ENCODE results near the gene TPRN. TPM values are rescaled to one million over a fixed set of nuclear protein-coding genes. Genes with fewer than 3 reads are reported as not detected.

Gene TPRN
- total RNA-seq, 1 experiment from 2014 or later, result 5.7 TPM

- H4K20me1 ChIP-seq (ENCODE audit: insufficient read depth, low read depth, low read length), result peaks cover 10% of the 10 kb centered on the region; the same call in 1 of the 2 replicates
- H3K27me3 ChIP-seq (ENCODE audit: low read length), result no peaks in the 10 kb centered on the region
- peaks cover 29% of the 10 kb centered on the region for H3K4me1 ChIP-seq (ENCODE audit: low read length)
- H3K4me3 ChIP-seq (ENCODE audit: low read length), result no peak overlapping the region
- no peaks in the 10 kb centered on the region for H3K9me2 ChIP-seq (replicated peaks; ENCODE audit: insufficient read depth, low read length)
- no peak overlapping the region for H2AFZ ChIP-seq (ENCODE audit: low read length)
- no peak overlapping the region for H3K9ac ChIP-seq (ENCODE audit: low read length)
- no peak for DNase-seq
- H3K79me2 ChIP-seq (ENCODE audit: low read length), result no peaks in the 10 kb centered on the region
- H3K9me3 ChIP-seq (ENCODE audit: low read length), result no peaks in the 10 kb centered on the region
- no peak overlapping the region for H3K4me2 ChIP-seq (ENCODE audit: low read depth, low read length, poor library complexity, severe bottlenecking)
- no peaks in the 10 kb centered on the region for H3K36me3 ChIP-seq (ENCODE audit: insufficient read depth, low read length)
- H3K27ac ChIP-seq (ENCODE audit: low read length), result no peak overlapping the region
Observed at GRCh38 chr9:137167747-137168572, 32.6 kb downstream of the TPRN start.

GRCh38 chr9:137167277-137167746 is 33.2 kb downstream of the TPRN start:
- no peak overlapping the region for H3K4me3 ChIP-seq (ENCODE audit: low read length)
- no peak overlapping the region for H3K9ac ChIP-seq (ENCODE audit: low read length)
- H3K27me3 ChIP-seq (ENCODE audit: low read length), result no peaks in the 10 kb centered on the region
- H3K27ac ChIP-seq (ENCODE audit: low read length), result no peak overlapping the region
- H3K4me2 ChIP-seq (ENCODE audit: low read depth, low read length, poor library complexity, severe bottlenecking), result no peak overlapping the region
- H3K4me1 ChIP-seq (ENCODE audit: low read length), result peaks cover 29% of the 10 kb centered on the region
- peaks cover 10% of the 10 kb centered on the region; the same call in 1 of the 2 replicates for H4K20me1 ChIP-seq (ENCODE audit: insufficient read depth, low read depth, low read length)
- H3K36me3 ChIP-seq (ENCODE audit: insufficient read depth, low read length), result no peaks in the 10 kb centered on the region
- H3K9me3 ChIP-seq (ENCODE audit: low read length), result no peaks in the 10 kb centered on the region
- H3K9me2 ChIP-seq (replicated peaks; ENCODE audit: insufficient read depth, low read length), result no peaks in the 10 kb centered on the region
- no peak overlapping the region for H2AFZ ChIP-seq (ENCODE audit: low read length)
- DNase-seq, result no peak
- no peaks in the 10 kb centered on the region for H3K79me2 ChIP-seq (ENCODE audit: low read length)

- Histone ChIP-seq H3K27me3 (ENCODE audit: low read length) (no peaks in the 10 kb centered on the region), H3K9me2 (replicated peaks; ENCODE audit: insufficient read depth, low read length) (no peaks in the 10 kb centered on the region), H3K4me2 (ENCODE audit: low read depth, low read length, poor library complexity, severe bottlenecking) (no peak overlapping the region), H2AFZ (ENCODE audit: low read length) (no peak overlapping the region), H3K79me2 (ENCODE audit: low read length) (no peaks in the 10 kb centered on the region), H4K20me1 (ENCODE audit: insufficient read depth, low read depth, low read length) (peaks cover 9% of the 10 kb centered on the region; the same call in 1 of the 2 replicates), H3K27ac (ENCODE audit: low read length) (no peak overlapping the region), H3K4me3 (ENCODE audit: low read length) (no peak overlapping the region), H3K9ac (ENCODE audit: low read length) (no peak overlapping the region), H3K36me3 (ENCODE audit: insufficient read depth, low read length) (no peaks in the 10 kb centered on the region), H3K9me3 (ENCODE audit: low read length) (no peaks in the 10 kb centered on the region), H3K4me1 (ENCODE audit: low read length) (peaks cover 29% of the 10 kb centered on the region)
- DNase-seq, result no peak
Observed at GRCh38 chr9:137166380-137167229, 33.9 kb downstream of the TPRN start.

GRCh38 chr9:137165250-137165836 is 35.2 kb downstream of the TPRN start:
- Histone ChIP-seq H3K27me3 (ENCODE audit: low read length) (no peaks in the 10 kb centered on the region), H3K9ac (ENCODE audit: low read length) (no peak overlapping the region)

GRCh38 chr9:137164370-137165249 is 35.9 kb downstream of the TPRN start:
- Histone ChIP-seq H3K27me3 (ENCODE audit: low read length) (no peaks in the 10 kb centered on the region), H3K9ac (ENCODE audit: low read length) (no peak overlapping the region), H4K20me1 (ENCODE audit: insufficient read depth, low read depth, low read length) (no peaks in the 10 kb centered on the region)

More at GRCh38 chr9:137165250-137165836, 35.2 kb downstream of the TPRN start:
- Histone ChIP-seq H3K79me2 (ENCODE audit: low read length) (no peaks in the 10 kb centered on the region), H3K36me3 (ENCODE audit: insufficient read depth, low read length) (no peaks in the 10 kb centered on the region), H3K27ac (ENCODE audit: low read length) (no peak overlapping the region), H3K9me2 (replicated peaks; ENCODE audit: insufficient read depth, low read length) (no peaks in the 10 kb centered on the region), H2AFZ (ENCODE audit: low read length) (no peak overlapping the region), H3K4me1 (ENCODE audit: low read length) (peaks cover 18% of the 10 kb centered on the region), H4K20me1 (ENCODE audit: insufficient read depth, low read depth, low read length) (peaks cover 4% of the 10 kb centered on the region; the same call in 1 of the 2 replicates), H3K4me2 (ENCODE audit: low read depth, low read length, poor library complexity, severe bottlenecking) (no peak overlapping the region), H3K4me3 (ENCODE audit: low read length) (no peak overlapping the region), H3K9me3 (ENCODE audit: low read length) (no peaks in the 10 kb centered on the region)
- no peak for DNase-seq

GRCh38 chr9:137163805-137164204 is 36.7 kb downstream of the TPRN start:
- H3K36me3 ChIP-seq (ENCODE audit: insufficient read depth, low read length), result no peaks in the 10 kb centered on the region
- no peaks in the 10 kb centered on the region for H3K27me3 ChIP-seq (ENCODE audit: low read length)
- peaks cover 3% of the 10 kb centered on the region; the same call in 1 of the 2 replicates for H3K4me1 ChIP-seq (ENCODE audit: low read length)
- no peak for DNase-seq
- no peak overlapping the region for H2AFZ ChIP-seq (ENCODE audit: low read length)
- no peaks in the 10 kb centered on the region for H3K79me2 ChIP-seq (ENCODE audit: low read length)
- H4K20me1 ChIP-seq (ENCODE audit: insufficient read depth, low read depth, low read length), result 0 out of 2 replicates have a peak, but pooled peaks cover 2% of the 10 kb centered on the region
- no peak overlapping the region for H3K9ac ChIP-seq (ENCODE audit: low read length)
- H3K4me3 ChIP-seq (ENCODE audit: low read length), result no peak overlapping the region
- no peak overlapping the region for H3K4me2 ChIP-seq (ENCODE audit: low read depth, low read length, poor library complexity, severe bottlenecking)
- no peaks in the 10 kb centered on the region for H3K9me3 ChIP-seq (ENCODE audit: low read length)
- no peak overlapping the region for H3K27ac ChIP-seq (ENCODE audit: low read length)
- no peaks in the 10 kb centered on the region for H3K9me2 ChIP-seq (replicated peaks; ENCODE audit: insufficient read depth, low read length)

More at GRCh38 chr9:137164370-137165249, 35.9 kb downstream of the TPRN start:
- no peak for DNase-seq
- Histone ChIP-seq H3K4me2 (ENCODE audit: low read depth, low read length, poor library complexity, severe bottlenecking) (no peak overlapping the region), H2AFZ (ENCODE audit: low read length) (no peak overlapping the region), H3K4me1 (ENCODE audit: low read length) (peaks cover 11% of the 10 kb centered on the region), H3K4me3 (ENCODE audit: low read length) (no peak overlapping the region), H3K36me3 (ENCODE audit: insufficient read depth, low read length) (no peaks in the 10 kb centered on the region), H3K9me2 (replicated peaks; ENCODE audit: insufficient read depth, low read length) (no peaks in the 10 kb centered on the region), H3K9me3 (ENCODE audit: low read length) (no peaks in the 10 kb centered on the region), H3K79me2 (ENCODE audit: low read length) (no peaks in the 10 kb centered on the region), H3K27ac (ENCODE audit: low read length) (no peak overlapping the region)

- H3K9me3 ChIP-seq (ENCODE audit: low read length), result no peaks in the 10 kb centered on the region
- no peak for DNase-seq
- no peaks in the 10 kb centered on the region for H3K27me3 ChIP-seq (ENCODE audit: low read length)
- no peak overlapping the region for H2AFZ ChIP-seq (ENCODE audit: low read length)
- H4K20me1 ChIP-seq (ENCODE audit: insufficient read depth, low read depth, low read length), result 0 out of 2 replicates have a peak, but pooled peaks cover 2% of the 10 kb centered on the region
- H3K9me2 ChIP-seq (replicated peaks; ENCODE audit: insufficient read depth, low read length), result no peaks in the 10 kb centered on the region
- no peak overlapping the region for H3K27ac ChIP-seq (ENCODE audit: low read length)
- H3K79me2 ChIP-seq (ENCODE audit: low read length), result no peaks in the 10 kb centered on the region
- no peak overlapping the region for H3K4me3 ChIP-seq (ENCODE audit: low read length)
- H3K4me2 ChIP-seq (ENCODE audit: low read depth, low read length, poor library complexity, severe bottlenecking), result no peak overlapping the region
- H3K4me1 ChIP-seq (ENCODE audit: low read length), result no peaks in the 10 kb centered on the region
- no peaks in the 10 kb centered on the region for H3K36me3 ChIP-seq (ENCODE audit: insufficient read depth, low read length)
- H3K9ac ChIP-seq (ENCODE audit: low read length), result no peak overlapping the region
Observed at GRCh38 chr9:137163365-137163715, 37.2 kb downstream of the TPRN start.
